GM18520 (cell line): Measurements from ENCODE around the gene VILL.

Source experiments
- ATAC-seq: cut with Tn5 transposase; IDR thresholded peaks from one replicate; pipeline ENCODE4 v1.9.1; 2021; ENCODE audit not compliant: unreplicated experiment

The VILL gene

GRCh38 chr3:37990527-37990926, at the start of gene VILL:
Gene VILL, plus strand, starts transcription at chr3:37990786. Its CDS starts 2,887 bp downstream, at chr3:37993673.
- no peak for ATAC-seq

DNA sequence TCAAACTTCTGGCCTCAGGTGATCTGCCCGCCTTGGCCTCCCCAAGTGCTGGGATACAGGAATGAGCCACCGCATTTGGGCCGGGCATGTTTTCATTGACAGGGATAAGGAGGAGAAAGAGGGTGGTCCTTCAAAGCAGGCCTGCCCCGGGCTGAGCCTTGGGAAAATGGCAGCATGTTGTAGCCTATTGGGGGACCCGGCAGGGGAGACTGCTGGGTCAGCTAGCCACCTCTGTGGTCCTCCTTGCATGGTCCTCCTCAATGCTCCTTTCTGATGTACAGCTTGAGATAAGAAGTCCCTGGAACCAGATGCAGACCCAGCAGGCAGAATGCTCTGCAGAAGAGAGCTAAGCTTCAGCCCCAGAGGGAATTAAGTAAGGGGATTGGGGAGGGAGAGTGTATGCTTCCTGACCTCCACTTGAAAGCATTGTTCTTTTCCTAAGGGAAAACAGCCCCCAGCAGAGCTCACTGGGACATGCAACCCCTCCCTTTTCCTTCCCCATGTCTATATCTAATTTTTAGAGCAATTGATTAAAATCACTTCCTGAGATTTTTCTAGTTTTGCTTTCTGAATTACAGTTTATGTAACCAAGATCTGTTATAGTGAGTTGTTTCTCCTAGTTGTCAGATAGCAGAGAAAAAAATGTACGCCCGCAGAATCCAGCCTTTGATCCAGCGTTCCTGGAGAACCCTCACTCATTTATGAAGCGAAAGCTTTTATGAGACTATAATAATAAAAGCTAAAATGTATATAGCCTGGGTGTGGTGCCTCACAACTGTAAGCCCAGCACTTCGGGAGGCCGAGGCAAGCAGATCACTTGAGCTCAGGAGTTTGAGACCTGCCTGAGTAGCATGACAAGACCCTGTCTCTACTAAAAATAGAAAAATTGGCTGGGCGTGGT, 48.7 kb upstream of the VILL start:
- ATAC-seq: no peak

DNA sequence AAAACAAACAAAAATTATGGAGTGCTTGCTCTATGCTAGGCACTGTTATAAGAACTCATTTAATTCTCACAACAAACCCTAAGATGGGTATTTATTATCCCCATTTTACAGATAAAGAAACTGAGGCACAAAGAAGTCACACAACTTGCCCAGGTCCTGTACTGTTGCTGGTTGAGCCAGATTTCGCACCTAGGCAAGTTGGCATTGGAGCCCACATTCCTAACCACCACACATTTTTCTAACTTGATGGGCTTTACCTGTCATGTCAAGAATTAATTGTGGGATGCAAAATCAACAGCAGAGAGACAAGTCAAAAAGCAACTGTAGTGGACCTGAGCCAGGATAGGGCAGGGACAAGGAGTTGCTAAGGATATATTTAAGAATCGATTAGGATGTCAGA, 47.9 kb upstream of the VILL start:
- no peak for ATAC-seq

DNA sequence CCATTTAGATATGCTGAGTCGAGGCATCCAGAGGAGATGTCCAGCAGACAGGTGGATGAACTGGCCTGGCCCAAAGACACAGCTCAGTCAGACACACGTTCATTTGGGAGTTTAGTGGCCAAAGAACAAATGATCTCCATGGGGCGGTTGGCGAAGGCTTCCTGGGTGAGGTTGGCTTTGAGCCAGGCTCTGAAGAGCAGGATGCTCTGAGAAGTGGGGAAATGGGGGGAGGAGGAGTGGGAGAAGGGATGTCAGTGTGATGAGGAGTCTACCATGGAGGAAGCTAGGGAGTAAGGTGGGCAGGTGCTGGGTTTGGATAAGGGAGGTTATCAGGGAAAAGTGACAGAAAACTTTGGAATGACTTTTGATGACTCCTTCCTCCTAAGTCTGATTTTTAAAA, 47.5 kb upstream of the VILL start:
- no peak for ATAC-seq

GRCh38 chr3:37943631-37944314, 46.8 kb upstream of the VILL start:
- ATAC-seq: no peak

GRCh38 chr3:37944391-37944842, 46.2 kb upstream of the VILL start:
- ATAC-seq: no peak

- ATAC-seq: no peak
These were observed 45.3 kb upstream of the VILL start for GRCh38 chr3:37945156-37945806.

GRCh38 chr3:37945807-37946530, 44.6 kb upstream of the VILL start:
- no peak for ATAC-seq

GRCh38 chr3:37946531-37946889, 44.1 kb upstream of the VILL start:
- ATAC-seq: no peak

DNA sequence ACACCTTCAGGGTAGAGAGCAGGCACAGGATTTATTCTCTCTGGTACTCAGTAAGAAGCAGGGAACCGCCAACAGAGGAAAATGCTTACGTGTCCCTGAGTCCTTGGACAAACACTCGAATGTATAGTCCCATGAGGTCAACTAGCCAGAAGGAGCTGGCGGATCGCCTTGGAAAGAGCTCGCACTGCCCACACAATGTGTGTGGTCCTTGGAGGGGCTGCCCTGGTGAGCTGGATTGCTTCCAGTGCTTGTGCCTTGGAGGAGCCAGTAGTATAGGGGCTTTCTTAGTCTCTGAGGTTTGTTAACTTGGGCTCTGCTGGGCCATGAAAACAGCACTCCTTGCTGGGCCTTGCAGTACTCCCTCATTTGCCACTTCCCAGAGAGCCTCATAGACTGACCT, 40.7 kb upstream of the VILL start:
- ATAC-seq: no peak

- ATAC-seq: no peak
These were observed 38.0 kb upstream of the VILL start for GRCh38 chr3:37952564-37952963.

DNA sequence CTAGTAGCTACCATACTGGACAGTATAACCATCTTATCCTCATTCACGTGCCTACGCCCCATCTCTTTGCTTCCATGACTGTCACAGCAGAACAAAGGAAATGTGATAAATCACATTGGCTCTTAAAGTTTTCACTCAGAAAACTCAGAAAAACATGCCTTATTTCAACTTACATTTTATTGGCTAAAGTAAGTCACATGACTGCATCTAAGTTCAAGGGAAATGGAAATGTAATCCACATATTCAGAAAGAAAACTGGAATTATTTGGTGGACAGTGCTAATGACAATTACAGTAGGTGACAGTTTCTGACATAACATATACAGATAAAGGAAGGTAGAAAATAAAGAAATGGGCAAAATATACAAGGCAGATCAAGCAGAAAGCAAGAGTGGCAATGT, 37.4 kb upstream of the VILL start:
- ATAC-seq: no peak

- ATAC-seq: no peak
These were observed 36.7 kb upstream of the VILL start for GRCh38 chr3:37953707-37954394.

GRCh38 chr3:37954881-37955280, 35.7 kb upstream of the VILL start:
- ATAC-seq: no peak

- no peak for ATAC-seq
These were observed 34.5 kb upstream of the VILL start for GRCh38 chr3:37955918-37956707.

DNA sequence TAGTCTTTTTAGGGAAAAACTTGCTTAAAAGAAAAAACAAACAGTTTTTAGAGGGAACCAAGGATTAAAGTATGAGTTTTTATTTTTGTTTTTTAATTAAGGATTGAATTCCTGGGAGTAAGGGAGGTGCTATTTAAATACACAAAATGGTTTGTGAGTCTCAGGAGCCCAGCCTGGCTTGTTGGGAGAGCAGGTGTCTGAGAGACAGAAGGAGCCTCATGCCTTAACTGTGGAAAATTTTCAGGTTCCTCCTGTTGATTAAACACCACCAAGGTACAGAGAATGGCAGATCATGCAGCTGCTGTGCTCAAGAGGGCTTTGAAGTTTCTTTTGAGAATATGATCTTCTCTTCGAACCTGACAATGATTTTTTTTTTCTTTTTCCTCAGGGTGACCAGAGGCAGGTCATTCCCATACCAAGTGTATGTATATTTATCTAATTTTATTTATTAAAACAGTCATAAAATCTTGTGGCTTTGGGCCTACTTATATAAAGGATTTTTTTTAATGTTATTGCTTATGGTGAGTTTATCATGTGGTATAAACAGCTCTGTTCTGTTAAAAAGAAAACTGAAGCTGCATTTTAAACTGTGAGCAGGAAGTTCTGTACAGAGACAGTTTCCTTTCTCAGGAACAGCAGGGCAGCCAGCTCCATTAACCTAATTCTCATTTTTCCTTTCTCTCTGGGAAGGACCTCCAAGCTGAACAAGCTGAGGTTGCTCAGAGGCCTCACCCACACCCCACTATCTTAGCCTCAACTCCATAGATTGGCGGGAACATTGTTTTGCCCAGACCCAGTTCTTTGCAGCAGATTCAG, 33.7 kb upstream of the VILL start:
- ATAC-seq: no peak

- ATAC-seq: no peak
These were observed 33.0 kb upstream of the VILL start for GRCh38 chr3:37957539-37957936.

DNA sequence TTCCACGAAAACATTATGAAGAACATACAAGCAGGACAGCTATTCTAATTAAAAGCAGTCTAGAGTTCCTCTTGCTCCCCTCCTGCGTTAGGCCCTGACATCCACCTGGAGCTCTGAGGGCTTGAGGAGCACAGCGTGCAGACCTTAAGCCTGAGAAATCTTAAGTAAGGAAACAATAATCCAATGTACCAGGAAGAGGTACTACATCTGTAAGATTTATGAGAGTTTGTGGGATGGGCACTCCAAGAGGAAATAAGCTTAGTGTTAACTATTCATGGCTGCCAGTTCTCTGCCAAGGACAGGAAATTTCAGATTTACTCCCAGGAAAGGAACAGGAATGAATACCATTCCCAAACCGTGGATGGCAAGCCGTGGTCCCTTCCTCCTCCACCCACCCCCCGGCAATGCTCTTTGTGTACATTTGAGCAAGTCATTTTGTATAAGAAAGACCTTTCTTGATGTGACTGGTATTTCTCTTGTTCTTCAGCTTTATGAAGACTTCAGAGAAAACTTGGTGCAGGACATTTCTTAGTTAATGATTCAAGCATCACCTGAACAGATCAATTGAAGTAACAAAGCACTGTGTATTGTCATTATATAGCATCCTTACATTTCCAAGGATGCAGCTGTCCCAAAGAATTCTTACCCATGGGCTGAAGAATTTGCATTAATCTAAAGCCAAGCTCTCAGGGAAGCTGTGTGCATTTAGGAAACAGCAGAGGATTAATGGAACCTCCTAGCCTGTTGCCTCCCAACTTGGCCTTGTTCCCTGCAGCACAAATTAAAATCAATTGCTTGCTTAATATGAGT, 28.8 kb upstream of the VILL start:
- ATAC-seq: no peak
